Adrenal gland (tissue), 12 donors: ENCODE results near the gene UBL3. TPM values are rescaled to one million over a fixed set of nuclear protein-coding genes. Genes with fewer than 3 reads are reported as not detected.
A peak's percentile ranks its signal among the peaks of the same experiment; 100 is the strongest.

ENCODE experiments used
- DNase-seq, 7 donors: peaks; one replicate each; pipeline ENCODE4 v3.0.0-alpha.2; 2019 to 2020
- H3K27ac ChIP-seq, 5 donors: fragments of 200-600 bp; sonication (generic) in 4 of 5; 1 replicate in 3 of 5; 2 replicates in 2 of 5; pipeline versions ENCODE4 v1.5.1 to v1.8.0; 2016 to 2020; ENCODE audit warnings: mild to moderate bottlenecking in 1 of 5
- H3K27me3 ChIP-seq: fragments of 200-600 bp; 2 replicates; pipeline ENCODE4 v1.8.0; 2021
- H3K36me3 ChIP-seq, 2 donors: fragments of 200-600 bp; replicated peaks in 1 of 2; 1 replicate in 1 of 2; 2 replicates in 1 of 2; pipeline versions ENCODE4 v1.5.1 to v1.8.0; 2018 to 2022
- H3K4me1 ChIP-seq, 2 donors: fragments of 200-600 bp; replicated peaks in 1 of 2; 1 replicate in 1 of 2; 2 replicates in 1 of 2; pipeline versions ENCODE4 v1.5.1 to v1.8.0; 2018 to 2021
- H3K4me3 ChIP-seq, 4 donors: fragments of 200-600 bp; sonication (generic) in 3 of 4; one replicate each; pipeline ENCODE4 v1.5.1; 2016 to 2018
- H3K9me3 ChIP-seq, 3 donors: fragments of 200-600 bp; sonication (generic) in 1 of 3; replicated peaks in 1 of 3; 1 replicate in 2 of 3; 2 replicates in 1 of 3; pipeline versions ENCODE4 v1.5.1 to v1.8.0; 2016 to 2021
- CTCF ChIP-seq, 6 experiments: fragments of 450-650 bp in 4 of 6; fragments of 200-600 bp in 2 of 6; sonication (generic) in 1 of 6; IDR thresholded peaks; 1 replicate in 5 of 6; 2 replicates in 1 of 6; pipeline versions ENCODE4 v1.5.1 to v1.8.0; 2016 to 2021; ENCODE audit warnings: antibody characterized with exemption in 6 of 6, mild to moderate bottlenecking in 2 of 6, moderate library complexity in 1 of 6
- POLR2A ChIP-seq, 2 donors: fragments of 450-650 bp; IDR thresholded peaks; one replicate each; pipeline ENCODE4 v1.6.1; 2017; ENCODE audit warnings: antibody characterized with exemption in 2 of 2, mild to moderate bottlenecking in 2 of 2, moderate library complexity in 1 of 2
- WGBS, 4 donors: extraction: QIAGEN DNeasy Blood & Tissue Kit in 2 of 4; methylation state at CpG; one replicate each; pipeline versions ENCODE4 v1.1.5 to v1.1.7; 2013 to 2017; 5-methylcytosine and 5-hydroxymethylcytosine counted together
- intact Hi-C, 2 donors: fragments of 100-400 bp; cut with DNase I; formaldehyde crosslinking; loops; one replicate each; pipeline versions ENCODE4 v1.14.1 to v1.15.0; 2022 to 2023
- polyA plus RNA-seq, 3 donors: library from polyadenylated mRNA; stranded (reverse); fragments of 200-250 nt in 2 of 3; fragments of 350-450 nt in 1 of 3; fragmentation: Illumina TruSeq in 1 of 3; extraction: RNeasy Lipid Tissue Mini Kit (QIAGEN cat#74804) in 1 of 3; gene quantifications; one replicate each; pipeline ENCODE4 v1.2.3, GENCODE V29; 2013 to 2014
- total RNA-seq, 9 donors: library from RNA; depleted of rRNA in 4 of 9; stranded (reverse); fragments of >200 nt in 4 of 9; fragments of 120-200 nt in 1 of 9; fragmentation: NEBNext Ultra II Directional in 1 of 9; extraction: Animal tissue kit (Norgen Biotek cat#: 25700) in 1 of 9; gene quantifications; one replicate each; pipeline versions ENCODE4 v1.1.0 to v1.2.4, GENCODE V29; 2013 to 2023
- donor health status: healthy with polysubstance abuse.
- donor health status: Bipolar disorder and iron deficiency.
- donor health status: DM: yes; HTN: yes; CAD: no.
- donor health status: DM: no; HTN: no; CAD: no.
- donor health status: DM: no; HTN: no; CAD: no.
- donor health status: DM: yes; HTN: yes; CAD: no.

Gene UBL3
- total and polyA plus RNA-seq, 12 donors: 7.7 to 41.5 (median 24.3) TPM

GRCh38 chr13:29761815-29762214 is 88.6 kb downstream of the UBL3 start:
- Histone ChIP-seq H3K27me3 (no peaks in the 10 kb centered on the region), H3K4me1 (no peaks in the 10 kb centered on the region), H3K27ac (no peak overlapping the region), H3K36me3 (peaks cover 0 to 6% of the 10 kb centered on the region in 2 donors), H3K4me3 (no peak overlapping the region), H3K9me3 (no peaks in the 10 kb centered on the region)
- TF ChIP-seq POLR2A (IDR thresholded peaks at IDR 0.05) (no peak), CTCF (IDR thresholded peaks at IDR 0.05) (no peak)
- WGBS, 4 donors: 72 to 79% (median 77%) methylated on average over 4 of the region's 4 CpGs
- intact Hi-C loops: no loop called here
- DNase-seq: no peak

- Histone ChIP-seq H3K4me1 (no peaks in the 10 kb centered on the region), H3K36me3 (no peaks in the 10 kb centered on the region), H3K9me3 (no peaks in the 10 kb centered on the region), H3K27ac (no peak overlapping the region), H3K4me3 (no peak overlapping the region), H3K27me3 (no peaks in the 10 kb centered on the region)
- WGBS, 4 donors: 60 to 83% (median 67%) methylated on average over 3 of the region's 3 CpGs
- no peak for TF ChIP-seq CTCF (IDR thresholded peaks at IDR 0.05)
- intact Hi-C loops: no loop called here
- DNase-seq: no peak
Measured at GRCh38 chr13:29761160-29761559, 89.3 kb downstream of the UBL3 start.

- Histone ChIP-seq H3K36me3 (no peaks in the 10 kb centered on the region), H3K9me3 (no peaks in the 10 kb centered on the region), H3K27me3 (no peaks in the 10 kb centered on the region), H3K4me1 (no peaks in the 10 kb centered on the region), H3K4me3 (no peak overlapping the region), H3K27ac (no peak overlapping the region)
- WGBS, 4 donors: 79 to 86% (median 82%) methylated on average over 3 of the region's 3 CpGs
- DNase-seq: no peak
- TF ChIP-seq POLR2A (IDR thresholded peaks at IDR 0.05) (no peak), CTCF (IDR thresholded peaks at IDR 0.05) (no peak)
- intact Hi-C loops: no loop called here
Measured at GRCh38 chr13:29760544-29760943, 89.9 kb downstream of the UBL3 start.

GRCh38 chr13:29758531-29759114 is 91.8 kb downstream of the UBL3 start:
- TF ChIP-seq CTCF (IDR thresholded peaks at IDR 0.05): no peak
- TF ChIP-seq POLR2A (IDR thresholded peaks at IDR 0.05): no peak
- H3K36me3 ChIP-seq: no peaks in the 10 kb centered on the region
- no peaks in the 10 kb centered on the region for H3K4me1 ChIP-seq
- intact Hi-C loops: no loop called here
- 68 to 74% (median 69%) methylated on average over 9 of the region's 9 CpGs for WGBS, 4 donors
- no peaks in the 10 kb centered on the region for H3K9me3 ChIP-seq
- no peak overlapping the region for H3K4me3 ChIP-seq
- DNase-seq: peak in 6 of 7 donors; percentile 29 to 74 (median 50)
- H3K27me3 ChIP-seq: no peaks in the 10 kb centered on the region
- H3K27ac ChIP-seq: no peak overlapping the region
